GM10847 (cell line): ENCODE measurements around the gene LRCH1.

ENCODE experiments used
- POLR2A ChIP-seq: IDR thresholded peaks from 2 replicates; pipeline ENCODE4 v1.6.1; 2011; ENCODE audit not compliant: insufficient read length; ENCODE audit errors: extremely low read depth

The LRCH1 gene

DNA sequence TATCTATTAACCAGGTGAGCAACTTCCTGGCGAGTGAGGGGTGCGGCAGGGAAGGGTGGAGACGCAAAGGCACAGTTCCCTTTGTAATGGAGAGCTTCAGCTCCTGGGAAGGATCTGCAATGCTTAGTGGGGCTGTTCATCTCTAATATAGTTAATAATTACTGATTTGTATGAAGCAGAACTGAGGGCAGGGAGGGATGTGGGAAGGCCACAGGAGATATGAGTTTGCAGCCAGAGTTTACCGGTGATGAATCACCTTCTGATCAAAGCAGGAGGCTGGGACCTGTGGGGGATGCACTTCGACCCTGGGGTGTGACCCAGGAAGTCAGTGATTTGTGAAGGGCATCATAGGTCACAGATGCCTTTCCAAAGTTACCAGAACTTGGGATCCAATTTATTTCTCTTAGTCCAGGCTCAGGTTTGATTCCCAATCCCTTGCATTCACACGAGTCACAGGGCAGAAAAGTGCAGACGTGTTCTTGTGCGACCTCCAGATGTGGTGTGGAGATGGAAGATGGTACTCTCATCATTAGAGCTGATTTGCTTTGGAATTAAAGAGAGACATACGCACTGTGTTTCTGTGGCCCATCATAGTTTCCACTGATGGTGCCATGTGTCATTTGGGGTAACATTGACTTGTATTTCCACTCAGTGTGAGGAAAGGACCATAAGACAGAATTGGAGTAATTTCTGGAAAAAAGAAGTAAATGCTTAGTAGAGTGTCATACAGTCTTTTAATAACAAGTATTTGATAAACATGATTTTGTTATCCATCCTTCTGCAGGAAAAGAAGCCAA is 55.0 kb downstream of the LRCH1 start:
- no peak for TF ChIP-seq POLR2A

DNA sequence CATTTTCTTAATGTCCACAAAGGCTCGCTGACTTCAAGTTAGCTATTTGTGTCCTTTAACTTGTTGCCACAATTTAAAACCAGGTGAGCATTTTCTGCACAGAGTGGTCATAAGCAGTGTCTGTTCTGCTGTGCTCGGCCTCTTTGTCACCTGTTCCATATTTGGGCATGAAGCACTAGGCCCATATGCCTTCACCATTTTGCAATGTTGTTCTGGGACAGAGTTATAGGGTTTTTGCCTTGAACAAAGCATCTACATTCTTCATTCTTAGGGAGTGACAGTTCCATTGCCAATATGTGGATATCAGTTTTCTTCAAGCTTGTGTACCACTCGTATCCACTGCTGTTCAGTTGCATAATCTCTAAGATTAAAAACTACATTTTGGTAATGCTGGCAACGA is 56.1 kb downstream of the LRCH1 start:
- no peak for TF ChIP-seq POLR2A

DNA sequence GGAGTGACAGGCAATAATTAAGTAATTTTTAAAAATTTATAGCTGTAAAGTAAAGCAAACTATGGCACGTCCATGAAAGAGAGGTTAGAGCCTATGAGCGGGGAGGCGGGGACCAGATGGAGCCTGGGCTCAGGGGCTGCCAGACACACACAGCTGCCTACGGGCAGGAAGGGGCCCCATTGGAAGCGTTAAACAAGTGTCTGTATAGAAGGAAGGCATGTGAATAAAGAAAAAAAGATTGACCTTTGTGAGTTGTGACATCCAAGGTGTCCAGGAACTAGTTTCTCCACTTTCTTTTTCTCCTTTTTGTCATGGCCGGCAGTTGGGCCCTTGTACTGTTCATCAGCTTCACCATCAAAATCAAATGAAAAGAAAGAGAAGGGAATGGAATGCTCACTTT is 56.8 kb downstream of the LRCH1 start:
- TF ChIP-seq POLR2A: no peak

DNA sequence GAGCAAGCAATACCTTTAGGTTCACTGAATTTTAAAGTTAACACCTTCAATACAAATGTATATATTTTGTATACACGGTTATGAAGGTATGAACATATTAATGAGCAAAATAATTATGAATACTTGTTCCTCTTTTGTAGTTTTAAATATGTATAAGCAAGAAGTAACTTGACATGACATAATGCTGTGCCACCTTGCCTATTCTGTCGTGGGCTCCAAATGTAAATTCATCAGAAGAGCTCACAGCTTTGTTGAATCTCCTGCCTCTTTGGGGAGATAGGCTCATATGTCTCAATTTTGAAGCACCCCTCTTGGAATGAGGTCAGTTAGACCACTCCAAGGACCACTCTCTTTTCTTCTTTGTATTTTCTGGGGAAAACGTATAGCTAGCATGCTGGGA is 59.3 kb downstream of the LRCH1 start:
- no peak for TF ChIP-seq POLR2A

DNA sequence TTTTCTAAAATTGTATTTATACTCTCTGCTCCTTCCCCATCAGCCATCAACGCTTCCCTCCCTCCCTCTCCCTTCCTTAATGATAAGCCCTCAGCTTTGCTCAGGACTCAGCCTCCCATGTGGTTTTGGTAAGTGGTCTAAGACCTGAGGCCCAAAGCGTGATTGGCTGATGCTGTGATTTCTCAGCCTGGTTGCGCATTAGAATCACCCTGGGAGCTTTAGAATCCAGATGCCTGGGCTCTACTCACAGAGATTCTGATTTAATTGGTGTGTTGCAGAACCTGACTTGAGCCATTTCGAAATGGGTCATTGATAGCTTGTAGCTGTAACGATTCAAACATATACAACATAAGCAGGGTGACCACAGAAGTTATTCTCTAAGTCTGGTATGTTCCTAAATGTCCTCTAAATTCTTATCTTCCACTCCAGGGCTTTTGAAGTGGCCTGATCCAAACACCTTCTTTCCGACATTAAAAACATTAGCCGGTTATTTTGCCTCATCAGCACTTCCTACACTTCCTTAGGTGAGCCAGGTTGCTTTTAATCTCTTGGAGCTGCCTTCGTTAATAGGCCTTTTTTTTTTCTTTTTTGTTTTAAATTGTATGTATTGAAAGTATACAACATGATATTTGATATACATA is 60.6 kb downstream of the LRCH1 start:
- no peak for TF ChIP-seq POLR2A

DNA sequence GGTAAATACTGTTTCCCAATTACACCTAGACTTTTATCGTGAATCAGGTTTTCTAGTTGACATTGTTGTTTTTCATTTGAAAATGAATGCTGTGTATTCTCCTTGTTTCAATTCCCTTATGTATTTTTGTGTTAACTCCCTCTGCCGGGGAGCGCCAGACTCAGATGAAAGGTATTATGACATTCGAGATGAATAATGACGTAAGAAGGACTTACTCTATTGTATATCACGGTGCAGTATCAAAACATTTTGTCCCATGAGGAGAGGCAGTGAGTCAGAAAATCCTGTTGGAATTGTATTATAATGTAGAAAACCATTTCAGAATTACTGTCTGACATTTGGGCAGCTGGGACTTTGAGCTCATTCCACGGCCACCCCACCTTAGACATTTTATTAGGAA is 61.6 kb downstream of the LRCH1 start:
- TF ChIP-seq POLR2A: no peak

DNA sequence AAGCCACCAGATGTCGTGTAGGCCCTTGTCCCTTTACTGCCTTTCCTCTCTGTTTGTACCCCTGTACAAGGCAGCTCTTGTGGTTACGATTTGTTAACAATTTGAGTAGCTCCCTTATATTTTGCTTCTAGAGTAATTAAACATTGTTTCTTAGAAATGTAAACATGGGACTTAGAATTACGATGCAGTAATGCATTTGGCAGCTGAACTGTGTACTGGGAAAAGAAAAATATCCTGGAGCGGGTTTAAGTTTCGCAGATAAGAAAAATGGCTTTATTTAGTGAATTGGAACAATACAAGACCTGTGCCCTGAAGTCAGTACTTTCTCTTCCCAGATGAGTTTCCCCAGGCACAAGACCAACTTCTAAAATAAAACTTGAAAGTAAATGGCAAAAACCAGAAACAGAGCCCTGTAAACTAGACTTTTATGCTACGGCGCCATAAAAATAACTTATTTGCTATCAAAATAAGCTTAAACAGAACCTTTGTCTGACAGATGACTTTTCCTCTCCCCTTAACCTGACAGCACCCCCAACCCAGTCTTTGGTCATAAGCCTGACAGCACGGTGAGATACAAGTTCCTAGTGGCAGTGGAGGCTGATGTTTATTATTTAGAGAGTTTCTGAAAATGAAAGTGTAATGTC is 63.0 kb downstream of the LRCH1 start:
- TF ChIP-seq POLR2A: no peak

DNA sequence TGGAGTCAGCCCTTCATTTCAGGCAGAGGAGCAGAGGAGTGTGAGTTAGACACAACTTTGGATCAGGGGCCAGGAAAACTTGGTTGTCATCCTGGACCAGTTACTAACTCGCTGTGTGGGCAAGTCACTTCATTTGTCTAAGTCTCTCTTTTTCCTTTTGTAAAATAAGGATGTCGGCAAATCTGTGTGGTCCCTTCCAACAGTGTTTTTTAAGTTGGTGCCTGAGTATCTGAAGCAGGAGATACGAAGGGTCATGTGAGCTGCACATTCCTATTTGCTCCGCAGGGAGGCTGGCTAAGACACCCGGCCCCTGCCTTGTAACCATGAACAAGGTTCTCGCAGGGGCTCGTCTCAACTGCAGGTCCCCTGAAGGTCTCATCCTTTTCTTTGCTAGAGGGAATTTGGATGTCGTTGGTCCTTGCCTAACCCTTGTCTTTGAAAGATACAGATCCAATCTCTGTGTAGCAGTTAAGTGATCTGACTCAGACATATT is 64.3 kb downstream of the LRCH1 start:
- TF ChIP-seq POLR2A: no peak

DNA sequence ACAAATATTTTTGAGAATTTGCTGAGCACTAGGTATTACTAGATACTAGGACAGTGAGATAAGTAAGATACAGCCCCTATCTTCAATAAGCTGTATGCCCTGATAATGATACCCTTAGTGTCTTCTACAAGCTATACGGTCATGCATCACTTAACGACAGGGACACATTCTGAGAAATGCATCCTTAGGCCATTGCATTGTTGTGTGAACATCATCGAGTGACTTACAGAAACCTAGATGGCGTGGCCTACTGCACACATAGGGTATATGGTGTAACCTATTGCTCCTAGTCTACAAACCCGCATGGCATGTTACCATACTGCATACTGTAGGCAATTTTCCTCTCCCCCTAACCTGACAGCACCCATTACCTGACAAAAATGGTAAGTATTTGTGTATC is 64.9 kb downstream of the LRCH1 start:
- TF ChIP-seq POLR2A: no peak

DNA sequence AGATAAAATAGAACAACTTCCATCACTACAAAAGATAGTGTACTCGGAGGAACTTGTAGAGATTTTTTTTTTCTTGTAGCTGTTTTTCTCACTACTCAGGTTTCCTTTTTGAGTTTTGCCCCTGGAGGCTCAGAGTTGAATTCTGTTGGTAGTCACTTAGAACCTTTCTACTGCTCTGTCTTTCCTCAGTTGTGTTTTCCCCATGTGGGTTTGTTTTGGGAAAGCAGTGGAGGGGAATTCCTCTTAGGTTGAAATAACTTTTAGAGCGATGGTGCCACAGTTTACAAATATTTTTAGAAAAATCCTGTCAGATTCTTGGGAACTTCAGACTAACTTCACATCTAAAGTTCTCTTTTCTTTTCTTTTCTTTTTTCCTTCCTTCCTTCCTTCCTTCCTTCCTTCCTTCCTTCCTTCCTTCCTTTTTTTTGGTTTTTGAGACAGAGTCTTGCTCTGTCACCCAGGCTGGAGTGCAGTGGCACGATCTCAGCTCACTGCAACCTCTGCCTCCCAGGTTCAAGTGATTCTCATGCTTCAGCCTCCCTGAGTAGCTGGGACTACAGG is 65.8 kb downstream of the LRCH1 start:
- TF ChIP-seq POLR2A: no peak

DNA sequence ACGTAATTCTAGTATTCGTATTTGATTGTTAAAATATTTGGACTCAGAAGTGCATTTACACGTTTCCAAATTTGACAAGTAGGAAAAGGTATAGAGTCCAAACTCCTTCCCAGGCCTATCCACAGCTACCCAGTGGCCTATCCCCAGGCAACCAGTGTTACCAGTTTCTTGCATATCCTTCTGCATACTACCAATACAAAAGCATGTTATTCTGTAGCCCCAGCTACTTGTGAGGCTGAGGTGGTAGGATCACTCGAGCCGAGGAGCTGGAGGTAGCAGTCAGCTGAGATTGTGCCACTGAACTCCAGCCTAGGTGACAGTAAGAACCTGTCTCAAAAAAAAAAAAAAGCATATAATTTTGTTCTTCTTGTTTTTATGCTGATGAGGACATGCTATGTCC is 67.1 kb downstream of the LRCH1 start:
- TF ChIP-seq POLR2A: no peak

DNA sequence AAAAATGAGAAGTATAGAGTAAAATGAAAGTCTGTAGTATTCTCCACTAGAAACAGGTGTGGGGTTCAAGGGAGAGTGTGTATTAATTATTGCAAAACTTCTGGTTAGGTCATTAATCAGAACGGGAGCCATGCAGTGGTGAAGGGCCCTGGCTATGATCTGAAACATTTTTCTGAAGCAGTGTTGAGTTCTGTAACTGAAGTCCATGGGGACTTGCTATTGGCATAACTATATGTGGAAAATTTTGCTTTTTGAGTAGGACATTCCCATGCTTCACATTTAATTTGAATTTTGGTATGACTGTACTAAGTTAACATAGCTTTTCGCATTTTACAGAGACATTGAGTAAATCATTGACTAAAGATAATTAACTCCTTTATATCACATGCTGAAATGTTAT is 67.5 kb downstream of the LRCH1 start:
- TF ChIP-seq POLR2A: no peak

DNA sequence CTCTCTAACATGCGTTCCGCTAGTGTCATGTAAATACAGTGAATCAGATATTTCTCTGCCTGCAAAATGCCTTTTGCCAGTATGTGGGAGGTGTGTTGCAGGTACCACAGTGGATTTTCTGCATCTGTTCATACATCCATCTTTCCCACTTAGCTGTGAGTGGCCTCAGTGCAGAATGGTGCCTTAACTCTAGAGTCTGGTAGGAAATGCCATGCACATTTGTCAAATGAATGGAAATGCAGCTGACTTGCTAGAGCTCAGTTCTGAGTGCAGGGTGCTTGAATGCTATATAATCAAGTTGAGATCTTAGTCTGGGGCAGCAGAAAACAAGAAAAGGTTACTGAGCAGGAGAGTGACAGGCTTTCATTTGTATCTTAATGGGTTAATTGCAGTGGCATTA is 68.2 kb downstream of the LRCH1 start:
- no peak for TF ChIP-seq POLR2A

DNA sequence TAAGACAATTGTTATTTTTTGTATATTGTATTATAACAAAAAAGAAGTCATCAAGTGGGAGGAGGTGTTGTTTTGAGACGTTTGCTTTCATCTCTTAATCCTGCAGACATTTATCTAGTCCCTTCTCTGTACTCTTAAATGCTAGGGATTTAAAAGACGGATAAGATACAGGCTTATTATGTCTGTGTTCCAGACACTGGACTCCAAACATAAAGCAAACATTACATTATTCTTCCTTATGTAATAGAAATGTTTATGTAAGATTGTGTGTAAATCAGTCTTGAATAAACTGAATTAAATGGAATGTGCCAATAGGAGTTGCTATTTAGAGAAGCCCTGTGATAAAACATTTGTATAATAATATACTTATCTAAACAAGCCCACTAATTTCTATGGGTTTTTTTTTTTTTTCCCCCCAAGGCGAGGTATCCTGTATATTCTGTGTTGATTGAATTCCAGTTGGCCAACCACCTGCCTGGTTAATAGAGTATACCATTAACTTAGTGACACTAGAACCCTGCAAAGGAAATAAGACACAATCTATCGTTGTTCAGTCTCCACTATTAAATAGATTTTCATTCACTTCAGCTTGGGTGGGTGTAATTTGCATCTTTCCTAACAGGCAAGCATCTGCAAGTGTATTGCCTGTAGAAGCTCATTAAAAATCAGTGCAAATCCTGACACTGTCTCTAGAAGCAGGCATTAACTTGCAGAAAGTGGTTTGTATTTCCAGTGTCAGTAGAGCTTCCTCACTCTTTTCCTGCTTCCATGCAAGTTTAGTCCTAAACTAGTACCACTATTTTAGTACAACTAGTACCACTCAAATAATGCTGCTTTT is 69.0 kb downstream of the LRCH1 start:
- no peak for TF ChIP-seq POLR2A

DNA sequence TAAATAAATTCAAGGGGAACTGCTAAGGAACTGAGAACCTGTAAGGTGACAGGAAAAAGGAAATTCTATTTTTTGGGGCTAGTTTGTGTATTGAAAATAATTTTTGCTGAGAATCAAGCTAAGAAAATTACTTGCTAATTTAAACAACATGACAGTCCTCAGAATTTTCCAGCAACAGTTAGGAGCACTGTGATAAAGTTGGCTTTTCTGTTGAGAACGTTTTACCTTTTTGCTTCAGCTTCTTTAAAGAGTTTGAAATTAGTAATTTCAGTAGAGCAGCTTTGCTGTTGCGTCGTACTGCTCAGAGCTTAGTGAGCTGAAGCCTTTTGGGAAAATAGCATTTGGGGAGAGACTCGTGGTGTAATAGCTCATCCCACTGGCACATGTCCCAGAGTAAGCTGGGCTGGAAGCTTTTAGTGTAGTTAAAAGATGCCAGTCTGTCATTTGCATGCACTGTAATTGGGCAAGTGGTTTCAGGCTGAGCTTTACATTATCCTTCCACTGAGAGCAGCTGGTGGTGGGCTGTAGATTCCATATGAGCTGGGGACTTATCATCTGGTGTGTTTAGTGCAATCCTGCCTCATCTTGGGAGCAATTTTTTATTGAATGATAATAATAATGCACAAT is 69.8 kb downstream of the LRCH1 start:
- no peak for TF ChIP-seq POLR2A

DNA sequence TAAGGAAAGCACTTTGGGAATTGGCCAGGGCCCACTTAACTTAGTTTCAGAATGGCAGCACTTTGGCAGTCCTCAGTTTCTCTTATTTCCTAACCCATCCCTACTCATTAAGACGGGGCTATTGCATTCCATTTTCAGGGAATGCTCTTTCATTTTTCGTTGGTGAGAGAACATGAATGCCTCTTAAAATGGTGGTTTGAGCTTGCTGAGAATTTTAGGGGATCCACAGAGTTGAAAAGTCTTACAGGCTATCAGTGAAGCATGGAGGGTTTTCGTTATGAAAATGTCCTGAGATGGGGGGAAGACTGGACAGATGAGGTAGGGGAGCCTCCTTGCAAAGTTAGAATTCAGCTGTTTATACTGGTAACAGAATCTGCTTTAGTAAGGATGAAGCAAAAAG is 71.4 kb downstream of the LRCH1 start:
- no peak for TF ChIP-seq POLR2A
